GM18508 (cell line): ENCODE measurements around the gene TREML2.
"Not testable (repeated sequence)": the region's sequence is repeated elsewhere in the genome, so short reads cannot be mapped to it uniquely, and the experiment has no call there.

ENCODE experiments used
- ATAC-seq: cut with Tn5 transposase; IDR thresholded peaks from one replicate; pipeline ENCODE4 v1.9.1; 2021; ENCODE audit warnings: moderate number of reproducible peaks; ENCODE audit not compliant: insufficient read depth, unreplicated experiment

TREML2 gene

GRCh38 chr6:41200901-41201763 is at the start of gene TREML2:
Gene TREML2, minus strand, starts transcription at chr6:41201149. Its CDS starts 141 bp downstream, at chr6:41201008.
- ATAC-seq: no peak

- no peak for ATAC-seq
Measured at GRCh38 chr6:41247882-41248705, 47.1 kb upstream of the TREML2 start.

GRCh38 chr6:41247288-41247865 is 46.4 kb upstream of the TREML2 start:
- ATAC-seq: no peak

- not testable (repeated sequence) for ATAC-seq
Measured at GRCh38 chr6:41246529-41246928, 45.6 kb upstream of the TREML2 start.

- no peak for ATAC-seq
Measured at GRCh38 chr6:41239467-41240159, 38.7 kb upstream of the TREML2 start.

GRCh38 chr6:41237128-41237527 is 36.2 kb upstream of the TREML2 start:
- no peak for ATAC-seq

GRCh38 chr6:41236276-41236675 is 35.3 kb upstream of the TREML2 start:
- no peak for ATAC-seq

GRCh38 chr6:41232667-41233066 is 31.7 kb upstream of the TREML2 start:
- ATAC-seq: no peak

- no peak for ATAC-seq
Measured at GRCh38 chr6:41231246-41231645, 30.3 kb upstream of the TREML2 start.

- ATAC-seq: no peak
Measured at GRCh38 chr6:41229721-41230120, 28.8 kb upstream of the TREML2 start.

- ATAC-seq: no peak
Measured at GRCh38 chr6:41228616-41229015, 27.7 kb upstream of the TREML2 start.

GRCh38 chr6:41228096-41228495 is 27.1 kb upstream of the TREML2 start, which contains the start of gene TREML4:
Gene TREML4, plus strand, starts transcription at chr6:41228349. Its CDS starts 79 bp downstream, at chr6:41228428.
- no peak for ATAC-seq

- ATAC-seq: no peak
Measured at GRCh38 chr6:41226752-41227151, 25.8 kb upstream of the TREML2 start.

- no peak for ATAC-seq
Measured at GRCh38 chr6:41224800-41225199, 23.9 kb upstream of the TREML2 start.

GRCh38 chr6:41222513-41222912 is 21.6 kb upstream of the TREML2 start:
- ATAC-seq: no peak

- ATAC-seq: no peak
Measured at GRCh38 chr6:41222045-41222444, 21.1 kb upstream of the TREML2 start.

- ATAC-seq: no peak
Measured at GRCh38 chr6:41216616-41217015, 15.7 kb upstream of the TREML2 start.

GRCh38 chr6:41215777-41216176 is 14.8 kb upstream of the TREML2 start:
- ATAC-seq: no peak

GRCh38 chr6:41214559-41215238 is 13.8 kb upstream of the TREML2 start:
- ATAC-seq: no peak
